ENCODE results near the gene DNAJB8.

The DNAJB8 gene

DNA sequence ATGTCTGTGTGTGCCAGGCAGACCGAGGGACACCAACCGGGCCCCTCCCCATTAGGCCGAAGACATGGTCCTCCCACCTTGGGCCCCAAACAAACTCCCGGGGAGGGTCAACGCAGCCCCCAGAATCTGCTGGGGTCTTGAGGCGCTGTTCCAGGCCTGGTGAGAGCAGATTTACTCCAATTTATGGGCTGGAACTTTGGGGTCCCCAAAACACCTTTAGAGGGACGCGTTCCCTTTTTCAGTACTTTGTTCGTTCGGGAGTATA is 23.9 kb upstream of the DNAJB8 start:
- TF ChIP-seq CTCF (conservative IDR thresholded peaks at IDR 0.05; ENCODE audit: low read depth, low read length): no peak
- H3K4me3 ChIP-seq (ENCODE audit: low read length): peak overlapping the region; percentile 78
- DNase-seq (ENCODE audit: low read depth): no peak

DNA sequence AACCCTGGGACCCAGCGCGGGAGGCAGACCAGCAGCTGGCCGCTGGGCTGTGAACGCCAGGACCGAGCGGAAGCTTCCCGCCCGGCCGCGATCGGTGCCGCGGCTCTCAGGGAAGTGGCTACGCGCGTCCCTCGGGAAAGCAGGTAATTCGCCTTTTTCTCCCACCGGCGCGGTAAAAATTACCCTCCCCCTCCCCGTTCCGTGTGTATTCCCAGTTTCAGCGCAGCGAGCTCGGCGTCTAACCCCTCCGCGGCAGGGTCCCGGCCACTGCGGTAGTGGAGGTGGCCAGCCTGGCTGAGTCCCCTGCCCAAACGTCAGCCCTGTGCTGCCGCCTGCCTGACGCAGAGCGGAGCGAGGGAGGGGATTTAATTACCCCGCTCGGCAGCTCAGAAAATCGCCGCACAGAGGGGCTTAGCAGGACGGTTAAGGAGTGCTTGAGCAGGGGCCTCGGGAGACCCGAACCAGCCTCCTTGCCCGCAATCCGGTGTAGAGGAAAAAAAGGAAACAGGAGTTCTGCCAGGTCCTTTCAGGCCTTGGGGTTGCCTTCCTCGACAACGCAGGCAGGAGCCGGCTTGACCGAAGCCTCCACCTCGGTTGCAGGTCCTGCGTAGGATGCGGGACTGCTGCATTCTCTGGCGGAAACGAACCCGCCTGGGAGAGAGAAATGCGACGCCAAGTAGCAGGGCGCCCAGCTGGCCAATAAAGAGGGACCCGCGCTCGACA is 23.4 kb upstream of the DNAJB8 start:
- TF ChIP-seq CTCF (conservative IDR thresholded peaks at IDR 0.05; ENCODE audit: low read depth, low read length): no peak
- peak overlapping the region; percentile 78 for H3K4me3 ChIP-seq (ENCODE audit: low read length)

DNA sequence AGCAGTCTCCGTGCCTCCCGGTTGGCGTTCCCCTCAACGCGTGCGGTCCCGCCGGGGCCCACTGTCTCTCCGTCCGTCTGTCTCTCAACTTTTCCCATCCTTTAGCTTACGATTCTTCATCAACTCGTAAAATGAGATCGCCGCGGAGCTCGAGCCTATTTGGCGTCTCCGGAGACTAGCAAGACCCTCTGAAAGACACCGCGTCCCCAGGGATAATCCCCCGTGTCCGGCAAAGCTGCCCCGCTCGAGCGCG is 22.9 kb upstream of the DNAJB8 start:
- no peak for TF ChIP-seq CTCF (conservative IDR thresholded peaks at IDR 0.05; ENCODE audit: low read depth, low read length)
- no peak for DNase-seq (ENCODE audit: low read depth)
- H3K4me3 ChIP-seq (ENCODE audit: low read length): peak overlapping the region; percentile 78

More for the DNA sequence above, 23.4 kb upstream of the DNAJB8 start:
- DNase-seq (ENCODE audit: low read depth): no peak

GRCh38 chr3:128488991-128489673 is 22.4 kb upstream of the DNAJB8 start:
- no peak for DNase-seq (ENCODE audit: low read depth)
- no peak for TF ChIP-seq CTCF (conservative IDR thresholded peaks at IDR 0.05; ENCODE audit: low read depth, low read length)
- H3K4me3 ChIP-seq (ENCODE audit: low read length): peak overlapping the region; percentile 78

GRCh38 chr3:128488636-128488990 is 21.9 kb upstream of the DNAJB8 start:
- peak overlapping the region; percentile 78 for H3K4me3 ChIP-seq (ENCODE audit: low read length)
- DNase-seq (ENCODE audit: low read depth): no peak
- no peak for TF ChIP-seq CTCF (conservative IDR thresholded peaks at IDR 0.05; ENCODE audit: low read depth, low read length)

DNA sequence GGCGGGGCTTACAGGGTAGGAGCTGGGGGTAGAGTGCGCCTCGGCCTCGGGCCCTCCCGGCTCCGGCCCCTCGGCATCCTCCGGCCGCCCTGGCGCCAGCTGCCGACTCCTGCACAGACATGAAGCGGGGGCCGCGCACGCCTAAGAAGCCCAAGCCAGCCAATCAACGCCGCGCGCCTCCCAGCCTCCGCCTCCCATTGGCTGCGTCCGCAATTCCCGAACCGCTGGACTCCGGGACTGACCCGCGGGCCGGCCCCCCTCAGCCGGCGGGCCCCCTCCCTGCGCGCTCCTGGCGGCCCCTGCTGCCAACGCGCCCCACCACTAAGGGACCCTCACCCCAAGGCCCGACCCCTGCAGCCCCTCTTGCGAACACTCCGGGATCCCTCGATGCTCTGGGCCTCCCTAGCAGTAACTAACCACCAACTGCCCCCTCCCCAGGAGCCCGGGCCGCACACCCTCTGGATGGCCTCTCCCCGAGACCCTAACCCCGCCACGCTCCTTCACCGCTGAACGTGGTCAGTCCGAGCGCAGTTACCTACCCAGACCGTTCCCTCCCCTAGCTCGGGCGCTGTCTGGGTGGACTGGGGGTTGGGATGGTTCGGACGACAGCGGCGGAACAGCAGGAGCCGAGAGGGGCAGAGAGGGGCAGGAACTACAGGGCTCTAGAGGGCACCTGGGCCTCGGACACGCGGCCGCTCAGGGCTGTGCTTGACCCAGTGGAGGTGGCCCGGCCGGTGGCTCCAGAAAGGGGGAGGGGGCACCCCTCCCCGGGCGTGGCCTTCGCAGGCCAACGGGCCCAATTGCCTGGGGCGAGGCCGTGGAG is 21.3 kb upstream of the DNAJB8 start:
- TF ChIP-seq CTCF (conservative IDR thresholded peaks at IDR 0.05; ENCODE audit: low read depth, low read length): no peak
- peak overlapping the region; percentile 84 for H3K4me3 ChIP-seq (ENCODE audit: low read length)
- no peak for DNase-seq (ENCODE audit: low read depth)

DNA sequence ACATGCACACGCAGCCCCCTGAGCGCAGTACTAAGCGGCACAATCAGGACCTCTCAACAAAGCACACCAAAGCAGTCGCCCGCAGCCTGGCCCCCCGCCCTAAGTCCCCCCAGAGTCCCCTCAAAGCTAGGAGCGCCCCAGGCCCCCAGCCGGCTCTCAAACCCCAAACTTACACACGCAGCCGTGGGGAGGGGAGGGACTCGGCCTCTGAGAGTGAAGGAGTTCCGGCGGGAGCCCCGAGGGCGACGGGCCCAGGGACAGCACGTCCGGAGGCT is 20.8 kb upstream of the DNAJB8 start:
- TF ChIP-seq CTCF (conservative IDR thresholded peaks at IDR 0.05; ENCODE audit: low read depth, low read length): no peak
- DNase-seq (ENCODE audit: low read depth): no peak
- peak overlapping the region; percentile 84 for H3K4me3 ChIP-seq (ENCODE audit: low read length)

Measured in retinal pigment epithelial cell (primary cell).